Measurements from ENCODE around the gene DDC.
"Not testable (repeated sequence)": the region's sequence is repeated elsewhere in the genome, so short reads cannot be mapped to it uniquely, and the experiment has no call there.

DDC gene

GRCh38 chr7:50588937-50589336 lies 23.7 kb upstream of the DDC start:
- DNase-seq: no peak

- no peak for DNase-seq
These were observed 22.5 kb upstream of the DDC start for GRCh38 chr7:50587737-50588136.

- peak; percentile 72 for DNase-seq
These were observed 19.7 kb upstream of the DDC start for GRCh38 chr7:50584793-50585408.

- no peak for DNase-seq
These were observed 19.2 kb upstream of the DDC start for GRCh38 chr7:50584386-50584785.

GRCh38 chr7:50583295-50583694 lies 18.1 kb upstream of the DDC start:
- DNase-seq: not testable (repeated sequence)

GRCh38 chr7:50582271-50582670 lies 17.1 kb upstream of the DDC start:
- DNase-seq: not testable (repeated sequence)

GRCh38 chr7:50580666-50581065 lies 15.5 kb upstream of the DDC start:
- DNase-seq: not testable (repeated sequence)

GRCh38 chr7:50580057-50580456 lies 14.9 kb upstream of the DDC start:
- DNase-seq: no peak

- DNase-seq: not testable (repeated sequence)
These were observed 12.9 kb upstream of the DDC start for GRCh38 chr7:50578105-50578504.

- DNase-seq: no peak
These were observed 12.4 kb upstream of the DDC start for GRCh38 chr7:50577569-50577968.

GRCh38 chr7:50576388-50576787 lies 11.2 kb upstream of the DDC start:
- not testable (repeated sequence) for DNase-seq

GRCh38 chr7:50567715-50568261 lies 2.6 kb upstream of the DDC start:
- no peak for DNase-seq

GRCh38 chr7:50565977-50566376 lies 772 bp upstream of the DDC start:
- no peak for DNase-seq

GRCh38 chr7:50565559-50565916 lies 333 bp upstream of the DDC start:
- no peak for DNase-seq

- no peak for DNase-seq
These were observed 1.0 kb downstream of the DDC start for GRCh38 chr7:50564171-50564570.

GRCh38 chr7:50562136-50562535 lies 3.1 kb downstream of the DDC start:
- no peak for DNase-seq

- peak; percentile 67 for DNase-seq
These were observed 4.3 kb downstream of the DDC start for GRCh38 chr7:50560865-50561351.

- no peak for DNase-seq
These were observed 5.3 kb downstream of the DDC start for GRCh38 chr7:50559881-50560280.

GRCh38 chr7:50558294-50559053 lies 6.7 kb downstream of the DDC start:
- no peak for DNase-seq

- no peak for DNase-seq
These were observed 8.1 kb downstream of the DDC start for GRCh38 chr7:50557099-50557498.

GRCh38 chr7:50556247-50556991 lies 8.8 kb downstream of the DDC start:
- no peak for DNase-seq

GRCh38 chr7:50555594-50556140 lies 9.5 kb downstream of the DDC start:
- DNase-seq: no peak

All from islet precursor cell (in vitro differentiated cells).